HG02840 (cell line): Measurements from ENCODE around the gene PLD4.
"Not testable (repeated sequence)": the region's sequence is repeated elsewhere in the genome, so short reads cannot be mapped to it uniquely, and the experiment has no call there.

Source experiments
- ATAC-seq: cut with Tn5 transposase; IDR thresholded peaks from one replicate; pipeline ENCODE4 v1.9.1; 2021; ENCODE audit warnings: mild to moderate bottlenecking, moderate library complexity, moderate number of reproducible peaks; ENCODE audit not compliant: unreplicated experiment, low FRiP score

PLD4 gene, protein sequence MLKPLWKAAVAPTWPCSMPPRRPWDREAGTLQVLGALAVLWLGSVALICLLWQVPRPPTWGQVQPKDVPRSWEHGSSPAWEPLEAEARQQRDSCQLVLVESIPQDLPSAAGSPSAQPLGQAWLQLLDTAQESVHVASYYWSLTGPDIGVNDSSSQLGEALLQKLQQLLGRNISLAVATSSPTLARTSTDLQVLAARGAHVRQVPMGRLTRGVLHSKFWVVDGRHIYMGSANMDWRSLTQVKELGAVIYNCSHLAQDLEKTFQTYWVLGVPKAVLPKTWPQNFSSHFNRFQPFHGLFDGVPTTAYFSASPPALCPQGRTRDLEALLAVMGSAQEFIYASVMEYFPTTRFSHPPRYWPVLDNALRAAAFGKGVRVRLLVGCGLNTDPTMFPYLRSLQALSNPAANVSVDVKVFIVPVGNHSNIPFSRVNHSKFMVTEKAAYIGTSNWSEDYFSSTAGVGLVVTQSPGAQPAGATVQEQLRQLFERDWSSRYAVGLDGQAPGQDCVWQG

DNA sequence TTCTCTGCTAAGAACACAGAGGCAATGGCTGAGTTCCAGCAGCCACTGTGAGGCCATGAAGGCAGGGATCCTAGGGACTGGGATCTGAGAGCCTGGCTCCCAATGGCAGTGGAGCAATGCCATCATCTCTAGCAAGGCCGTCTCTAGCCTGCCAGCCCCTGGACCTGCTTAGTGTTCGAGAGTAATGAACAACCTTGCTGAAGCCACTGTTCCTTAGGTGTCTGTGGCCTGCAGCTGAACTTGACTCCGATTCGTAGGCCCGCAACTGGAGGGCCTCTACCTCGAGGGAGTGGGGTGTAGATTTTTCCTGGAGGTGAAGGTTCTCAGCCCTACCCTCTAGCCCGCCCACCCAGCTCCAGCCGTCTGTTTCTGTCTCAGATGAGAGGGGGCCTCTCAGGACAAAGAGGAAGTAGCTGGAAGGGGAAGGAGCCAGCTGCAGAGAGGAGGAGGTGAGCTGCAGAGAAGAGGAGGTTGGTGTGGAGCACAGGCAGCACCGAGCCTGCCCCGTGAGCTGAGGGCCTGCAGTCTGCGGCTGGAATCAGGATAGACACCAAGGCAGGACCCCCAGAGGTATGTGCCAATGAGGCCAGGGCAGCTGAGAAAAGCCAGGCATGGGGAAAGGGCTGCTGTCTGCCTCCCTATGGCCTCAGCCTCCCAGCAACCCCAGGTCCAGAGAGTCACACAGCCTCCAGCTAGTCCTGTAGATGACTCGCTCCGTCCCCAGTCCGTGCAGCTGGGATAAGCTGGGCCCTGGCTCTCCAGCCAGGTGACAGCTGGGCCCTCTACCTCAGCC is at the start of gene PLD4:
TSS of gene PLD4 (plus strand) at position 459 of the 793 bp plus-strand sequence. CDS start 2,262 bp downstream, outside the sequence.
- ATAC-seq = no peak

DNA sequence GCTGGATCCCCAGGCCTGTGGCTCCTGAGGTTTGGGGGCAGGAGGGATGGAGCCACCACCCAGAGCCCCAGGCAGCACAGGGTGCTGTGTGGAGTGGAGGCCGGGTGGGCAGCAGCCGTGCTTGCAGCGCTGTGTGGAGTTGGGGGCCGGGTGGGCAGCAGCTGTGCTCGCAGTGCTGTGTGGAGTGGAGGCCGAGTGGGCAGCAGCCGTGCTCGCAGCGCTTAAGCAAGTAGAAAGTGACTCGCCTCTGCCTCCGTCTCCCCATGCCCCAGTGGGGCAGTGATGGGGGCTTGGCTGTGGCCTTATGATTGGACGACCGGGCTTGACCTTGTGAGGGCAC is 49.3 kb upstream of the PLD4 start:
- no peak for ATAC-seq

DNA sequence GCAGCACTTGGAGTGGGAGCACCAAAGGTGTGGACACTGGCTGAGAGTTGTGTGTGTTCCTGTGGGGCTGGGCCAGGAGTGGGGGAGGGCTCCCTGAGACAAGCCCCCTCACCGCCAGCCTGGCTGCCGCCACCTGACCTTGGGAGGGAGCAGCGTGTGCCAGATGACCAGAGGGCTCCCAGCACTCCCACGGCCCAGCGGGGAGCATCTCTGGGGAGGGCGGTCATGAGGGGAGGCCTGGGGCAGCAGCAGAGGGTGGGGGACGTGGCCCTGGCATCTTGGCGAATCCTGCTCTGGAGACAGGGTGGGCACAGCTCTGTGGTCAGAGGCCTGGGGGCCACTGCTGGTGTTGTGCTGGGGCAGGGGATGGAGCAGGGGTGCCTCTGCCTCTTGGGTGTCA is 48.9 kb upstream of the PLD4 start:
- ATAC-seq = no peak

DNA sequence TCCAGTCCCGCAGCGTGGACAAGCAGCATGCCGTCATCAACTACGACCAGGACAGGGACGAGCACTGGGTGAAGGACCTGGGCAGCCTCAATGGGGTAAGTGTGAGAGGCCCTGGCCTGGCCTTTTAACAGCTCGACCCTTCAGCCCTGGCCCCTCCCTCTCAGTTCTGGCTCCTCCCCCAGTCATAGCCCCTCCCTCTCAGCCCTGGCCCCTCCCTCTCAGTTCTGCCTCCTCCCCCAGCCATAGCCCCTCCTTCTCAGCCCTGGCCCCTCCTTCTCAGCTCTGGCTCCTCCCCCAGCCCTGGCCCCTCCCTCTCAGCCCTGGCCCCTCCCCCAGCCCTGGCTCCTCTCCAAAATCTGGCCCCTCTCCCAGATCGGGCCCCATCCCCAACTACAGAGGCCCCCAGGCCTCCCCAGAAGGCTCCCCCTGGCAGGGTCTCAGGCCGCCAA is 48.4 kb upstream of the PLD4 start:
- no peak for ATAC-seq

DNA sequence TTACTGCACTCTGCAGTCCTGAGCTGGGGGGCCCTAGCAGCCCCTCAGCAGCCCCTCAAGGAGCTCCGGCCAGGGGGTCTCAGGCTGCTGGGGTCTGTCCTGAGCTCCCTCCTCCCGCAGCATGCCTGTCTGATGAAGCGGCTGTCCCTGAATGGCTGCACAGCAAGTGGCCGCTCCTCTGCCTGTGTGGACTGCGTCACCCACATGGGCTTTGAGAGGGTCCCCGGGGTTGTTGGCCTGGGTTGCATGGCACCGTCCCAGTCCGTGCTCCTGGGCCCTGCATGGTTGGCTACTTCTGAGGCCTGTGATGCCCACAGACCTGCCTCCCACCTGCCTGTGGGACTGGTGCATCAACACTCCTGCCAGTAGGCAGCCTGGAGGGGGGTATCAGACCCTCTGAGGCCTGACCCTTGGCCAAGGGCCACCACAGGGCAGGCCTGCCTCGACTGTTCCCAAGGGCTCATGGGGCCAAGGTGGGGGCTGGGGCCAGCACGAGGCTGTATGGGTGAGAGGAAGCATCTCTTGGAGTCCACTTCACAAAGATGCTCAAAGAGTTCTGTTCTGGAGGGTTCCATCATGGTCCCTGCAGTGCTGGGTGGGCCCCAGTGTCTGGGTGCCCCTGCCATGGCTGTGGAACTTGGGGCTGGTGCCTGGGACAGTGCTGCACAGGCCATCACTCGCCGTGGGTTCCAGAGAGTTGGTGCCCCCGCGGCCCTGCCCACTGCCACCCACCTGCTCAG is 47.4 kb upstream of the PLD4 start:
- ATAC-seq = no peak

DNA sequence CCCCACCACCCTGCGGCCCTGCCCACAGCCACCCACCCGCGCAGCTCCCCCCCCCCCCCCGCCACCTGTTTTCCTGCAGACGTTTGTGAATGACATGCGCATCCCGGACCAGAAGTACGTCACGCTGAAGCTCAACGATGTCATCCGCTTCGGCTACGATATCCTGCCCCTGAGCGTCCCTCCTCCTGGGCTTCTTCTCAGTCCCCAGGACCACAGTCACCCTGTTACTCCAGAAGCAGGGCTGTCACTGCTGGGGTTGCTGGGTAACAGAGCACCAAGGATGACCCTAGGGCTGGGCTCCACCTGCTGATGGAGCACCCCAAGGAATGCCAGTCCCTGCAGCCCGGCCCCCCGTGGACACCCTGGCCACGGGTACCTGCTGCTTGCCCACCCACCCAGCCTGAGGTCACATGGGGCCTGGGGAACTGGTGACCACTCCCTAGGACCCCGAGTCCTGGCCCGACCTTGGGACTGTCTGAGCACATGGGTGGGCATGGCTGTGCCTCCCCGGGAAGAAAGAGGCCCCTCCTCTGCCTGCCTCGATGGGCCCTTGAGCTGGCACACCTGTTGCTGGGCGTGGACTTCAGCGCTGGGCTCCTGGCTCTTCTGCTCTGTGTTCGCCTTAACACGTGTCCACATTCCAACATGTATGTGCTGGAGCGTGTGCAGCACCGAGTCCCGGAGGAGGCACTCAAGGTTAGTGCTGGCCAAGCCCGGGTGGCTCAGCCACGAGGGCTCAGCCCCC is 46.7 kb upstream of the PLD4 start:
- no peak for ATAC-seq

DNA sequence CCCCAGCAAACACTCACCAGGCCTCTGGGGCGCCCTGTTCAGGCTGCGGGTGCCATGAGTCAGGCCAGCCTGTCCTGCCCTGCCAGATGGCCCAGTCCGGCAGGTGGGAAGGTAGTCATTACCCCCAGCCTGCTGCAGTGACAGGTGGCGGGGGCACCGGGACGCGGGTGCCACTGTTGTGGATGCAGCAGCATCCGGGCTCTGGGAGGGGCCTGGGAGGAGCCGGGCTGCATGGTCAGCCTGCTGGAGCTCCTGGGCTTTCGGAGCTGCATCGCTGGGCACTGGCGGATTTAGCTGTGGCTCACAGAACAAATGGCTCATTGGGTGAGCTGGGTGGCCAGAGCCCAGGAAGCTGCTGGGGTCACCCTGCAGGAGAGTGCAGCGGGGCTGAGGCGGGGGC is 46.1 kb upstream of the PLD4 start:
- ATAC-seq = no peak

DNA sequence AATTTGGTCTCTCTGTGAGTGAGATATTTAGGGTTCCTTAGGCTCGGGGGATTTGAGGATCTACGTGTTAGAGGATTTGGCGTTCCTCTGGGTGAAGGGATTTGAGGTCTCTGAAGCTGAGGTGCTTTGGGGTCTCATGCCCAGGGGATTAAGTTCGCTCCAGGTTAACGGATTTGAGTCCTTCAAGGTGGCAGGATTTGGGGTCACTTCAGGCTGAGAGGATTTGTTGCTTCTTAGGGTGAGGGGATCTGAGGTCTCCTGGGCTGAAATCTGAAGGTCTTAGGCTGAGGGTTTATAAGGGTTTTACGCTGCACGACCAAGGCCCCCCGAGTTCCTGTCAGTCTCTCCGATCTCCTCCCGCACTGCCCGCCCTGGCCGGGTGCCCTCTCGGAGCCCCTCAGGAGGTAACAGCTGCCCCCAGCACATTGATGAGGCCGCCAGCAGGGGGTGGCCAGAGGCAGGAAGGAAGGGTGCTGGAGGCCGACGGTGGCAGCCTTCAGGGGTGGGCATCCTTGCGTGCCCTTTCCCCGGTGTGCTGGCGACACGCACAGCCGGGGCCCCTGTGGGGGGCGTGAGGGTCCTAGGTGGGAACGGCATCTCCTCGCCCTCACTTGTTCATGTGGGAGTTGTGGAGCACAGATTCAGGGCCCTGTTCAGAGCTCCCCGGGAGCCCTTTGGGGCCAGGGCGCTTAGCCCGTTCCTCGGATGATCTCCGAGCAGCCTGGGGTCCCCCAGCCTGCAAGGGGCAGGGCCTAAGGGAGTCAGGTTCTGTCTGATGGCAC is 45.3 kb upstream of the PLD4 start:
- ATAC-seq = no peak

DNA sequence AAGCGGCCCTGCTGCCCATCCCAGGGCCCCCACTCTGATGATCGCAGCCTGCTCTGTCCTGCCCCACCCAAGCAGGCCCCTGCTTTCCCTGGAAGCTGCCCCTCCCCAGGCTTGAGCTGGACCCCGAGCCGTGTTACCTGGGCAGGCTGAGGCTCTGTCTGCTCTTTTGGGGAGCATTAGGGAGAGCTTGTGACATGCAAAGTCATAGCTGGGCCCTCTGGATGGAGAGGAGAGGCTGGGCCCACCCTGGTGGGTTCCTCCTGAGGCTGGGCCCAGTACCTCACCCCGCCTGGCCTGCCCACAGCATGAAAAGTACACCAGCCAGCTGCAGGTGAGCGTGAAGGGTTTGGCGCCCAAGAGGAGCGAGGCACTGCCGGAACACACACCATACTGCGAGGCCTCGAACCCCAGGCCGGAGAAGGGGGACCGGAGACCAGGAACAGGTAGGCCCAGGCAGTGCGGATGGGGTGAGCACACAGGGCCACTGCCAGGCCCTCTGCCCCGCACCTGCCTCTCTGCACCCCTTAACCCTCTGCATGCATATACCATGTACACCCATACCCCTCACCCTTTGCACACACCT is 44.6 kb upstream of the PLD4 start:
- no peak for ATAC-seq

DNA sequence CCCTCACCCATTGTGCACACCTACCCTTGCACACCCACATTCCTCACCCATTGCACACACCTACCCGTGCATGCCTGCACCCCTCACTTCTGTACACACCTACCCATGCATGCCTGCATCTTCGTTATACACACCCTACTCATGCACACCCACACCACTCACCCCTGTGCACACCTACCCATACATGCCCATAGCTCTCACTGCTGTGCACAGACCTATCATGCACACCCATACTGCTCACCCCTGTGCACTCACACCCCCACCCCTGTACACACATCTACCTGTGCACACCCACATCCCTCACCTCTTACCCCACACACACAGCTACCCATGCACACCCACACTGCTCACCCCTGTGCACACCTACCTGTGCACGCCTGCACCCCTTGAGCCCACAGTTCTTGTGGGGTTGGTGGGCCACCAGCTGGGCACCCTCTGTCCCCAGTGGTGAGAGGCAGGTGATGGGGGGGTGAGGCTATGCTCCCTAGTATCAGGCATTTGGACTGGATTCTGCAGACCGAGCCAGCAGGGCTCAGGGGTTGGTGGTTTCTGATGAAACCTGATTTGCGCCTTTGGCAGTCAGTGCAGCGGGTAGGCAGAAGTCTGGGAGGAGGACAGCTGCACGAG is 44.0 kb upstream of the PLD4 start:
- no peak for ATAC-seq

DNA sequence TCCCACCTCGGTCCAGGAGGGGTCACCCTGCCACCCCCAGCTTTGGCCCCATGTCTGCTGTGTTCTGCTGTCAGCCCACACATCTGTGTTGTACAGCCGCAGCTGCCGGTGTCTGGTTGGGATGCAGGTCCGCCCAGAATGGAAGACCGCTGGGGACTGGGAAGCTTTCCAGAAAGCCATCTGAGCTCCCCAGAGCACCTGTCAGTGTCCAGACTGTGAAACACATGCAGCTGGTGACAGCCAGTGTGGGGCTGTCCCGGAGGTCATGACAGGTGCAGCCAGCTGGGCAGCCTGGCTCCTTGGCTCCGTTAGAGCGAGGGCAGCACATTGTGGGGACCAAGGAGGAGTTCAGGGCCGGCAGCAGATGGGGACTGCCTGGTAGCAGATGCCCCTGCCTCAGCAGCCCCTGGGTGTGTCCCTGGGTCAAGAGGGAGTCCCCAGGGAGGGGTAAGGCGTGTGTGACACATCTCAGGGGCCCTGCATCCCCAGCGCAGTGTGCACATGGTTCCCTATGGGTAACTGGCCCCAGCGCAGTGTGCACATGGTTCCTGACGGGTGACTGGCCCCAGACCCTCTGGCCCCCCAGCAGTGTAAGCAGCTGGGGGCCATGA is 43.2 kb upstream of the PLD4 start:
- ATAC-seq = no peak

DNA sequence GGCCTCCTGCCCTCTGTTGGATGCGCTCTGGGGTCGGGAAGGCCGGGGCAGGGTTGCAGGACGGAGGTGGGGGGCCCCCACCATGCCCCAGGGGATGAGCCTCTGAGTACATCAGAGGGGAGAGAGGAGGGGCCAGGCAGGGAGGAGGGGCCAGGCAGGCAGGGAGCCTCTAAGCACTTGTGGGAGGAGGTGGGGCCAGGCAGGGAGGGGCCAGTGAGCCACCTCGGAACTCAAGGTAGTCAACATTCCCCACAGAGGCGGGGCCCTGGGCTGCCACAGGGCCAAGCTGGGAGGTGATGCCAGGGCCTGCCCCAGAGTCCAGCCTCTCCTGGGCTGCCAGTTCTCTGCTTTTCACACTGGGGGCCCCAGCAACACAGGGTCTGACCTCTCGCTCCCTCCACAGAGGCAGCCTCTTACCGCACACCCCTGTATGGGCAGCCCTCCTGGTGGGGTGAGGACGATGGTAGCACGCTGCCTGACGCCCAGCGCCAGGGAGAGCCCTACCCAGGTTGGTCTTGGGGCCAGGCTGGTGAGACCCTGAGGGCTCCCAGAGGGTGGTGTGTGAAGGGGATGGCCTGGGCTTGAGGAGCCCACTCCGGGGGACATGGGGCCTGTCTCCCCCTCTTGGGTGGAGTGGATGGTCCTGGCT is 42.2 kb upstream of the PLD4 start:
- ATAC-seq = no peak

DNA sequence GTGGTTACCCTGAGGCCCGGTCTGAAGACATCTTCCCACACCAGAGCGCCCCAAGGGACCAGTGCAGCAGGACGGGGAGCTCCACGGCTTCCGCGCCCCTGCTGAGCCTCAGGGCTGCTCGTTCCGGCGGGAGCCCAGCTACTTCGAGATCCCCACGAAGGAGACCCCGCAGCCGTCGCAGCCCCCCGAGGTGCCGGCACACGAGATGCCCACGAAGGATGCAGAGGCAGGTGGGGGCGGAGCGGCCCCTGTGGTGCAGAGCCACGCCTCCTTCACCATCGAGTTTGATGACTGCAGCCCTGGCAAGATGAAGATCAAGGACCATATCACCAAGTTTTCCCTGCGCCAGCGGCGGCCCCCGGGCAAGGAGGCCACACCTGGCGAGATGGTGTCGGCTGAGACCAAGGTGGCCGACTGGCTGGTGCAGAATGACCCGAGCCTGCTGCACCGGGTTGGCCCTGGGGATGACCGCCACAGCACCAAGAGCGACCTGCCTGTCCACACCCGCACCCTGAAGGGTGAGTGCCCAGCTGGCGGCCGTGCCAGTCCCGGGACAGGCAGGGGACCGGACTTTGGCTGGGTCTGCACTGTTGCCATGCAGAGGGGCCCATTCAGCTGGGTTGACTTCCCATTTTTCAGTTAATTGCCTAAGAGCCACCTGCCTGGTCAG is 41.6 kb upstream of the PLD4 start:
- no peak for ATAC-seq

DNA sequence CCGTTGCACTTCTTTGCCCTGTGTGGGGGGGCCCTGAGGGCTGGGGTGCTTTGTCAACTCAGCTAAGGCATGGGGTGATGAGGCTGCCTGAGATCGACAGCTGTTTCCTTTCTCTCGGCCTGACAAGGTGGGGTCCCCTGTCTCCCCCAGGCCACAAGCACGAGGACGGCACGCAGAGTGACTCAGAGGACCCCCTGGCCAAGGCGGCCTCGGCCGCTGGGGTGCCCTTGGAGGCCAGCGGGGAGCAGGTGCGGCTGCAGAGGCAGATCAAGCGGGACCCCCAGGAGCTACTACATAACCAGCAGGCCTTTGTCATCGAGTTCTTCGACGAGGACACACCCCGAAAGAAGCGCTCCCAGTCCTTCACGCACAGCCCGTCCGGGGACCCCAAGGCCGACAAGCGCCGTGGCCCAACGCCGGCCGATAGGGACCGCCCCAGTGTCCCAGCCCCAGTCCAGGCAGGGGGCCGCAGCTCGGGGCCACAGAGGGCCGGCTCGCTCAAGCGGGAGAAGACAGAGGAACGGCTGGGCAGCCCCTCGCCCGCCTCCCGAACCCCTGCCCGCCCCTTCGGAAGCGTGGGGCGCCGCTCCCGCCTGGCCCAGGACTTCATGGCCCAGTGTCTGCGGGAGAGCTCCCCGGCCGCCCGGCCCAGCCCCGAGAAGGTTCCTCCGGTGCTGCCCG is 40.9 kb upstream of the PLD4 start:
- ATAC-seq = no peak

DNA sequence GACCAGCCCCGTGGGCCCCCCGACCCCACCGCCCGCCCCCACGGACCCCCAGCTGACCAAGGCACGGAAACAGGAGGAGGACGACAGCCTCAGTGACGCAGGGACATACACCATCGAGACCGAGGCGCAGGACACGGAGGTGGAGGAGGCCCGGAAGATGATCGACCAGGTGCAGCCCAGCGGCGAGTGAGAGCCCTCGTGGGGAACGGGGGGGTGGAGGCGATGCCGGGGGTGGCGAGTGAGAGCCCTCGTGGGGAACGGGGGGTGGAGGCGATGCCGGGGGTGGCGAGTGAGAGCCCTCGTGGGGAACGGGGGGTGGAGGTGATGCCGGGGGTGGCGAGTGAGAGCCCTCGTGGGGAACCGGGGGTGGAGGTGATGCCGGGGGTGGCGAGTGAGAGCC is 40.3 kb upstream of the PLD4 start:
- not testable (repeated sequence) for ATAC-seq

DNA sequence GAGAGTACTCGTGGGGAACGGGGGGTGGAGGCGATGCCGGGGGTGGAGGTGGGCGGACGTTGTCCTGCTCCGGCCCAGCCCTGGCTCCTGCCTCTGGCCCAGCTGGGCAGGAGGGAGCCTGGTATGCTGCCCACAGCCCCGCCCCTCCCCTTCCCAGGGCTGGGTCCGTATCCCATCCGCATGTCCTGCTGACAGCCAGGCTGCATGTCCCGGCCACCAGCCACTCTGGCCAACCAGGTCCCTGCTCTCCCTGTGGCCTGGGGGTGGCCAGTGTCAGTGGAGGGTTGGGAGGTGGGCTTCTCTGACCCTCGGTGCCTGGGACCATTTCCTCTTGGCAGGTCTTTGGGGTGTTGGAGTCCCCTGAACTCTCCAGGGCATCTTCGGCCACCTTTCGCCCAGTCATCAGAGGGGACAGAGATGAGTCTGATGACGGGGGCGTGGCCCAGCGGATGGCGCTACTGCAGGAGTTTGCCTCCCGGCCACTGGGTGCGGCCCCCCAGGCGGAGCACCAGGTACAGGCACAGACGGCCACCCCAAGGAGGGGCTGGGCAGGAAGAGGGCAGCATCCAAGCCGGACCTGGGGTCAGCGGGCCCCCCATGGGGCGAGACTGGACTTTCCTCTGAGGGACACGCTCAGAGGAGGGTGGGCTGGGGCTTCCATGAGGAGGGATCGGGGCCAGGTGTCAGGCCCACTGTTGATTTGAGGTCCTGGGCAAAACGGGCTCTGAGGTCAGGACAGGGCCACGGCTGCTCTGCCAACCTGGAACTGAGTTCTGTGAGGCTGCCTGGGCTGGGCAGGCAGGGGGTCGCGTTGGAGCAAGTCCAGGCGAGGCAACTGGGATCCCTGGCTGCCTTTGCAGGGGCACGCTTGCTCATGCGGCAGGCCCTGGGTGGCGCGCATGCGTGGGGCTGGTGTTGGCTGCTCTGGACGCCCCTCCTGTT is 39.4 kb upstream of the PLD4 start:
- ATAC-seq = no peak
